H1 (cell line): ENCODE measurements around the gene USP8. TPM values are rescaled to one million over a fixed set of nuclear protein-coding genes. Genes with fewer than 3 reads are reported as not detected.

Experiments used
- CTCF ChIA-PET: fragments of 300-600 bp; sonication (Branson Sonifier 250); formaldehyde crosslinking; loops from one replicate; lab custom pipeline; 2021; ENCODE audit not compliant: partially characterized antibody; lab: Charles Lee
- POLR2A ChIA-PET: fragments of 300-600 bp; sonication (Branson Sonifier 250); formaldehyde crosslinking; loops from one replicate; lab custom pipeline; 2021; ENCODE audit warnings: inconsistent platforms; ENCODE audit not compliant: partially characterized antibody; lab: Charles Lee
- DNase-seq, 2 experiments: peaks; one replicate each; pipeline versions ENCODE4 v3.0.0 to v3.0.0-alpha.2; 2010 to 2022; ENCODE audit warnings: low spot score in 2 of 2, low read depth in 1 of 2, mixed read lengths in 1 of 2
- FAIRE-seq: peaks from 2 replicates; lab custom pipeline; 2011; peaks lifted over from hg19 to GRCh38; lab: Jason Lieb, UNC
- H2AFZ ChIP-seq: 2 replicates; pipeline ENCODE4 v1.8.1; 2012; ENCODE audit warnings: low read length, inconsistent platforms
- H2AK5ac ChIP-seq: 2 replicates; pipeline ENCODE4 v1.6.1; 2013; ENCODE audit warnings: low read depth, low read length
- H2BK120ac ChIP-seq: replicated peaks from 2 replicates; pipeline ENCODE3; 2013; ENCODE audit warnings: low read depth, low read length, inconsistent platforms
- H2BK12ac ChIP-seq: 2 replicates; pipeline ENCODE4 v1.6.1; 2013; ENCODE audit warnings: low read depth, low read length
- H2BK15ac ChIP-seq: 2 replicates; pipeline ENCODE4 v1.6.1; 2013; ENCODE audit warnings: low read length
- H2BK20ac ChIP-seq: 2 replicates; pipeline ENCODE4 v1.6.1; 2013; ENCODE audit warnings: low read length
- H2BK5ac ChIP-seq: 2 replicates; pipeline ENCODE4 v1.6.1; 2013; ENCODE audit warnings: low read depth, low read length
- H3K14ac ChIP-seq: 2 replicates; pipeline ENCODE4 v1.6.1; 2013; ENCODE audit warnings: inconsistent platforms; ENCODE audit not compliant: insufficient read length
- H3K18ac ChIP-seq: 2 replicates; pipeline ENCODE4 v1.6.1; 2013; ENCODE audit warnings: low read length; ENCODE audit errors: extremely low read depth
- H3K23ac ChIP-seq: 2 replicates; pipeline ENCODE4 v1.6.1; 2013; ENCODE audit warnings: inconsistent platforms; ENCODE audit not compliant: insufficient read length
- H3K23me2 ChIP-seq: 2 replicates; pipeline ENCODE4 v1.6.1; 2013; ENCODE audit warnings: low read depth, low read length
- H3K27ac ChIP-seq: 2 replicates; pipeline ENCODE4 v1.6.1; 2011; ENCODE audit warnings: low read depth, low read length, inconsistent platforms
- H3K27me3 ChIP-seq, 4 experiments: replicated peaks in 1 of 4; 1 replicate in 1 of 4; 2 replicates in 3 of 4; pipeline versions ENCODE4 v1.6.1 to v1.8.1; 2011 to 2013; ENCODE audit warnings: low read length in 3 of 4, mild to moderate bottlenecking in 3 of 4, inconsistent platforms in 2 of 4, mixed read lengths in 2 of 4, moderate library complexity in 1 of 4; ENCODE audit not compliant: control insufficient read depth in 3 of 4, insufficient read depth in 3 of 4; ENCODE audit errors: extremely low read depth in 1 of 4
- H3K36me3 ChIP-seq, 4 experiments: 2 replicates each; pipeline versions ENCODE4 v1.6.1 to v1.8.1; 2011 to 2013; ENCODE audit warnings: mild to moderate bottlenecking in 4 of 4, low read length in 3 of 4, moderate library complexity in 2 of 4, control low read depth in 1 of 4, inconsistent platforms in 1 of 4; ENCODE audit not compliant: insufficient read depth in 4 of 4, control insufficient read depth in 2 of 4
- H3K4ac ChIP-seq: replicated peaks from 2 replicates; pipeline ENCODE3; 2013; ENCODE audit warnings: low read length, low read depth, mixed read lengths, inconsistent platforms; ENCODE audit not compliant: insufficient read length
- H3K4me1 ChIP-seq, 4 experiments: replicated peaks in 1 of 4; 1 replicate in 1 of 4; 2 replicates in 3 of 4; pipeline versions ENCODE4 v1.6.1 to v1.8.1; 2011 to 2013; ENCODE audit warnings: low read length in 3 of 4, inconsistent platforms in 2 of 4, mixed read lengths in 1 of 4; ENCODE audit not compliant: insufficient read depth in 4 of 4, control insufficient read depth in 3 of 4
- H3K4me2 ChIP-seq, 2 experiments: 2 replicates each; pipeline versions ENCODE4 v1.6.1 to v1.8.1; 2011 to 2013; ENCODE audit warnings: low read depth in 2 of 2, low read length in 2 of 2, control low read depth in 1 of 2, inconsistent platforms in 1 of 2, mild to moderate bottlenecking in 1 of 2; ENCODE audit not compliant: insufficient read depth in 1 of 2
- H3K4me3 ChIP-seq, 4 experiments: fragments of 200-600, 300-600 bp in 1 of 4; sonication (generic), shearing (Covaris generic), sonication (Bioruptor Twin) in 1 of 4; 2 replicates each; pipeline versions ENCODE4 v1.5.1 to v1.8.1; 2011 to 2016; ENCODE audit warnings: low read length in 4 of 4, low read depth in 3 of 4, control low read depth in 2 of 4, inconsistent platforms in 2 of 4, mild to moderate bottlenecking in 2 of 4, mixed read lengths in 1 of 4, moderate library complexity in 1 of 4; ENCODE audit not compliant: insufficient read depth in 2 of 4; ENCODE audit errors: extremely low read depth in 1 of 4
- H3K56ac ChIP-seq: replicated peaks from 2 replicates; pipeline ENCODE3; 2013; ENCODE audit warnings: low read depth, mild to moderate bottlenecking, mixed read lengths, low read length, inconsistent platforms; ENCODE audit not compliant: insufficient read length
- H3K79me1 ChIP-seq: 2 replicates; pipeline ENCODE4 v1.6.1; 2013; ENCODE audit warnings: low read depth, low read length, control low read depth
- H3K79me2 ChIP-seq, 2 experiments: 2 replicates each; pipeline versions ENCODE4 v1.6.1 to v1.8.1; 2012 to 2013; ENCODE audit warnings: low read length in 2 of 2, mild to moderate bottlenecking in 2 of 2, inconsistent platforms in 1 of 2; ENCODE audit not compliant: insufficient read depth in 2 of 2, control insufficient read depth in 1 of 2
- H3K9ac ChIP-seq, 4 experiments: replicated peaks in 1 of 4; 1 replicate in 1 of 4; 2 replicates in 3 of 4; pipeline versions ENCODE4 v1.6.1 to v1.8.1; 2011 to 2013; ENCODE audit warnings: low read depth in 3 of 4, low read length in 3 of 4, control low read depth in 2 of 4, mild to moderate bottlenecking in 2 of 4, moderate library complexity in 2 of 4, inconsistent platforms in 1 of 4; ENCODE audit errors: extremely low read depth in 1 of 4
- H3K9me3 ChIP-seq, 2 experiments: 2 replicates each; pipeline versions ENCODE4 v1.6.1 to v1.8.1; 2012 to 2013; ENCODE audit warnings: mild to moderate bottlenecking in 2 of 2, moderate library complexity in 2 of 2, control low read depth in 1 of 2, inconsistent platforms in 1 of 2, low read depth in 1 of 2, low read length in 1 of 2, mixed read lengths in 1 of 2; ENCODE audit not compliant: insufficient read depth in 2 of 2
- H4K20me1 ChIP-seq, 2 experiments: replicated peaks in 1 of 2; 2 replicates each; pipeline versions ENCODE3 to v1.8.1; 2011 to 2013; ENCODE audit warnings: inconsistent platforms in 2 of 2, low read length in 2 of 2, mild to moderate bottlenecking in 1 of 2; ENCODE audit not compliant: insufficient read depth in 2 of 2, control insufficient read depth in 1 of 2
- H4K5ac ChIP-seq: 2 replicates; pipeline ENCODE4 v1.6.1; 2013; ENCODE audit warnings: low read length, low read depth, mixed read lengths, inconsistent platforms; ENCODE audit not compliant: insufficient read length
- H4K8ac ChIP-seq: 2 replicates; pipeline ENCODE4 v1.8.0; 2013; ENCODE audit warnings: mild to moderate bottlenecking, moderate library complexity, low read length, inconsistent platforms; ENCODE audit not compliant: insufficient read depth; ENCODE audit errors: extremely low read depth
- H4K91ac ChIP-seq: replicated peaks from 2 replicates; pipeline ENCODE3; 2013; ENCODE audit warnings: low read length, mixed read lengths, inconsistent platforms; ENCODE audit not compliant: insufficient read length
- BRCA1 ChIP-seq: IDR thresholded peaks from 2 replicates; pipeline ENCODE4 v1.6.1; 2012; ENCODE audit warnings: low read depth, low read length, improper control_type of control experiment
- GABPA ChIP-seq: IDR thresholded peaks from 2 replicates; pipeline ENCODE4 v1.6.1; 2011; ENCODE audit warnings: mild to moderate bottlenecking, low read length, moderate library complexity, borderline replicate concordance; ENCODE audit not compliant: insufficient read depth
- SP2 ChIP-seq: IDR thresholded peaks from 2 replicates; pipeline ENCODE4 v1.6.1; 2012; ENCODE audit warnings: mild to moderate bottlenecking, low read length, inconsistent platforms
- SP4 ChIP-seq: IDR thresholded peaks from 2 replicates; pipeline ENCODE4 v1.6.1; 2012; ENCODE audit warnings: low read length, inconsistent platforms
- TAF7 ChIP-seq: optimal IDR thresholded peaks from 2 replicates; pipeline ENCODE3; 2011; ENCODE audit warnings: low read depth, mild to moderate bottlenecking, inconsistent platforms, low read length, moderate library complexity, borderline replicate concordance
- WGBS, 2 experiments: shearing (Covaris generic) in 1 of 2; methylation state at CpG; one replicate each; pipeline versions ENCODE4 v1.1.6 to v1.1.7; 2013 to 2015; ENCODE audit warnings: low lambda C conversion rate in 2 of 2, mixed read lengths in 2 of 2, inconsistent platforms in 1 of 2, low coverage in 1 of 2, missing lambda C conversion rate in 1 of 2; ENCODE audit not compliant: insufficient replicate concordance in 2 of 2, insufficient coverage in 1 of 2, insufficient read length in 1 of 2; ENCODE audit errors: extremely low coverage in 1 of 2, missing lambda C conversion rate in 1 of 2; 5-methylcytosine and 5-hydroxymethylcytosine counted together
- polyA plus RNA-seq, 7 experiments: library from polyadenylated mRNA; depleted of rRNA in 3 of 7; stranded (reverse) in 5 of 7; unstranded in 2 of 7; fragments of >200 nt in 5 of 7; fragments of 200-250 nt in 2 of 7; gene quantifications; 1 replicate in 5 of 7; 2 replicates in 1 of 7; 4 replicates in 1 of 7; pipeline versions ENCODE4 v1.2.1 to v1.2.3, GENCODE V29; 2011 to 2013; ENCODE audit warnings: missing spikeins in 2 of 7, mixed read lengths in 2 of 7
- total RNA-seq: library from RNA; stranded (reverse); fragmentation: NEBNext Ultra II Directional; extraction: Animal tissue kit (Norgen Biotek cat#: 25700); gene quantifications from 2 replicates; pipeline ENCODE4 v1.2.1, GENCODE V29; 2021

The USP8 gene
- total and polyA plus RNA-seq, 2 of the 8 experiments (the other 6 are each of a cell fraction or from before 2014, with no cell fraction given) = 19.9 to 66.2 TPM

- H2AFZ ChIP-seq = 0 out of 2 replicates have a peak overlapping the region, but pooled peaks have one; percentile 11
- no peaks in the 10 kb centered on the region for H3K4me1 ChIP-seq
- H3K14ac ChIP-seq = no peak overlapping the region
- H2BK20ac ChIP-seq = no peak overlapping the region
- no peak overlapping the region for H3K4me3 ChIP-seq
- no peak for DNase-seq
- TF ChIP-seq GABPA (no peak), SP2 (no peak), BRCA1 (no peak), SP4 (no peak), TAF7 (no peak)
- H3K36me3 ChIP-seq = no peaks in the 10 kb centered on the region
- H2AK5ac ChIP-seq = no peak overlapping the region
- no peak overlapping the region for H2BK120ac ChIP-seq
- no peaks in the 10 kb centered on the region for H3K27me3 ChIP-seq
- no peaks in the 10 kb centered on the region for H3K79me1 ChIP-seq
- H3K4ac ChIP-seq = no peak overlapping the region
- H3K9ac ChIP-seq = no peak overlapping the region
- CTCF ChIA-PET = no interaction called here
- no peaks in the 10 kb centered on the region for H4K20me1 ChIP-seq
- H3K27ac ChIP-seq = no peak overlapping the region
- no peaks in the 10 kb centered on the region for H3K9me3 ChIP-seq
- H2BK12ac ChIP-seq = no peak overlapping the region
- no peak for FAIRE-seq
- H3K23me2 ChIP-seq = no peaks in the 10 kb centered on the region
- no peak overlapping the region for H2BK15ac ChIP-seq
- no peaks in the 10 kb centered on the region for H3K79me2 ChIP-seq
- H3K23ac ChIP-seq = no peak overlapping the region
- POLR2A ChIA-PET = no interaction called here
- H4K91ac ChIP-seq = no peak overlapping the region
- H3K18ac ChIP-seq = no peak overlapping the region
- H4K5ac ChIP-seq = no peak overlapping the region
- no peak overlapping the region for H3K56ac ChIP-seq
- no peak overlapping the region for H2BK5ac ChIP-seq
- no peak overlapping the region for H3K4me2 ChIP-seq
- H4K8ac ChIP-seq = no peak overlapping the region
- 85% methylated on average over 4 of the region's 4 CpGs; no CpG with 5 or more reads in 1 of the 2 experiments for WGBS, 2 experiments
These were observed 107.6 kb downstream of the USP8 start for GRCh38 chr15:50531766-50532165.
